Measurements from ENCODE around the gene FAM234A.
A peak's percentile ranks its signal among the peaks of the same experiment; 100 is the strongest.

GRCh38 chr16:228852-229730 lies 5.5 kb upstream of the FAM234A start, which contains the start of gene LUC7L:
- no peak for TF ChIP-seq CTCF (IDR thresholded peaks at IDR 0.05)
- TF ChIP-seq POLR2A (IDR thresholded peaks at IDR 0.05) = peak; percentile 95

Measured in right lobe of liver (tissue), 4 donors.